IMR-90 (cell line): Measurements from ENCODE around the gene RBFOX2. TPM values are rescaled to one million over a fixed set of nuclear protein-coding genes. Genes with fewer than 3 reads are reported as not detected.

ENCODE experiments used
- ATAC-seq: fragments of 200-7000 bp; cut with Tn5 transposase; 2 replicates; pipeline ENCODE4 v1.9.1; 2020; ENCODE audit warnings: low read depth, mild to moderate bottlenecking, moderate library complexity
- BruUV-seq: library from RNA; stranded (reverse); fragments of 400-500 nt; replicated peaks from 2 replicates; lab custom pipeline; 2021; lab: Mats Ljungman, UMichigan
- CTCF ChIA-PET: fragments of 300-600 bp; formaldehyde crosslinking; extraction: SDS; loops from one replicate; lab custom pipeline; 2021; ENCODE audit warnings: antibody characterized with exemption; lab: Yijun Ruan, JAX
- POLR2A ChIA-PET: fragments of 300-600 bp; sonication (Branson Sonifier 250); formaldehyde crosslinking; loops from one replicate; lab custom pipeline; 2022; ENCODE audit warnings: antibody characterized with exemption; ENCODE audit not compliant: unreplicated experiment; lab: Charles Lee
- DNase-seq: peaks from one replicate; pipeline ENCODE4 v3.0.0; 2013
- H2AFZ ChIP-seq: replicated peaks from 2 replicates; pipeline ENCODE3; 2013; ENCODE audit warnings: low read length, mild to moderate bottlenecking; ENCODE audit not compliant: poor library complexity
- H2AK5ac ChIP-seq: 2 replicates; pipeline ENCODE4 v1.6.1; 2013; ENCODE audit warnings: low read depth, low read length, inconsistent platforms
- H2AK9ac ChIP-seq: replicated peaks from 2 replicates; pipeline ENCODE3; 2013; ENCODE audit warnings: mild to moderate bottlenecking, low read depth, low read length, moderate library complexity; ENCODE audit not compliant: poor library complexity
- H2BK120ac ChIP-seq: 2 replicates; pipeline ENCODE4 v1.6.1; 2013; ENCODE audit warnings: low read depth, low read length, inconsistent platforms
- H2BK15ac ChIP-seq: 3 replicates; pipeline ENCODE4 v1.6.1; 2013; ENCODE audit warnings: low read depth, low read length, inconsistent platforms
- H2BK20ac ChIP-seq: 2 replicates; pipeline ENCODE4 v1.6.1; 2013; ENCODE audit warnings: low read depth, mild to moderate bottlenecking, inconsistent platforms, low read length, moderate library complexity
- H2BK5ac ChIP-seq: 2 replicates; pipeline ENCODE4 v1.6.1; 2013; ENCODE audit warnings: mild to moderate bottlenecking, low read depth, low read length, inconsistent platforms; ENCODE audit not compliant: poor library complexity, severe bottlenecking
- H3K14ac ChIP-seq: replicated peaks from 2 replicates; pipeline ENCODE4 v1.6.1; 2013; ENCODE audit warnings: low read depth, low read length, inconsistent platforms
- H3K18ac ChIP-seq: 2 replicates; pipeline ENCODE4 v1.6.1; 2013; ENCODE audit warnings: low read depth, low read length, control low read depth
- H3K23ac ChIP-seq: 2 replicates; pipeline ENCODE4 v1.6.1; 2013; ENCODE audit warnings: low read depth, low read length, inconsistent platforms
- H3K27ac ChIP-seq: 2 replicates; pipeline ENCODE4 v1.5.1; 2013; ENCODE audit warnings: mild to moderate bottlenecking, control low read depth, low read length; ENCODE audit not compliant: insufficient read depth
- H3K27me3 ChIP-seq: 2 replicates; pipeline ENCODE4 v1.6.1; 2013; ENCODE audit warnings: low read length; ENCODE audit not compliant: control insufficient read depth, insufficient read depth
- H3K36me3 ChIP-seq: 2 replicates; pipeline ENCODE4 v1.6.1; 2013; ENCODE audit warnings: low read length, mixed read lengths; ENCODE audit not compliant: control insufficient read depth, insufficient read depth
- H3K4ac ChIP-seq: 2 replicates; pipeline ENCODE4 v1.6.1; 2013; ENCODE audit warnings: low read depth, low read length, inconsistent platforms
- H3K4me1 ChIP-seq: 2 replicates; pipeline ENCODE4 v1.6.1; 2013; ENCODE audit warnings: low read length, mixed read lengths; ENCODE audit not compliant: control insufficient read depth, insufficient read depth
- H3K4me2 ChIP-seq: 2 replicates; pipeline ENCODE4 v1.6.1; 2013; ENCODE audit warnings: low read depth, mild to moderate bottlenecking, control low read depth, low read length, moderate library complexity
- H3K4me3 ChIP-seq: 2 replicates; pipeline ENCODE4 v1.5.1; 2013; ENCODE audit warnings: low read depth, mild to moderate bottlenecking, control low read depth, low read length, moderate library complexity; ENCODE audit not compliant: insufficient read depth
- H3K56ac ChIP-seq: 2 replicates; pipeline ENCODE4 v1.6.1; 2013; ENCODE audit warnings: low read length, inconsistent platforms; ENCODE audit not compliant: insufficient read depth; ENCODE audit errors: extremely low read depth
- H3K79me1 ChIP-seq, 2 experiments: 2 replicates each; pipeline ENCODE4 v1.6.1; 2013; ENCODE audit warnings: low read length in 2 of 2, inconsistent platforms in 1 of 2, low read depth in 1 of 2
- H3K9ac ChIP-seq: 2 replicates; pipeline ENCODE4 v1.6.1; 2013; ENCODE audit warnings: low read depth, low read length, control low read depth
- H3K9me1 ChIP-seq: 2 replicates; pipeline ENCODE4 v1.6.1; 2013; ENCODE audit warnings: low read length, inconsistent platforms; ENCODE audit not compliant: insufficient read depth
- H3K9me3 ChIP-seq: 2 replicates; pipeline ENCODE4 v1.6.1; 2013; ENCODE audit warnings: low read length; ENCODE audit not compliant: control insufficient read depth, insufficient read depth
- H4K20me1 ChIP-seq: 2 replicates; pipeline ENCODE4 v1.6.1; 2013; ENCODE audit warnings: low read length, inconsistent platforms; ENCODE audit not compliant: insufficient read depth
- H4K5ac ChIP-seq: 2 replicates; pipeline ENCODE4 v1.6.1; 2013; ENCODE audit warnings: mild to moderate bottlenecking, low read depth, low read length, control low read depth
- H4K8ac ChIP-seq, 2 experiments: 2 replicates each; pipeline ENCODE4 v1.6.1; 2013; ENCODE audit warnings: low read depth in 2 of 2, low read length in 2 of 2, control low read depth in 1 of 2, inconsistent platforms in 1 of 2
- H4K91ac ChIP-seq: 2 replicates; pipeline ENCODE4 v1.6.1; 2013; ENCODE audit warnings: low read depth, low read length, inconsistent platforms; ENCODE audit not compliant: insufficient read depth
- CHD1 ChIP-seq: IDR thresholded peaks from 2 replicates; pipeline ENCODE4 v1.6.1; 2012; ENCODE audit warnings: low read depth, low read length, improper control_type of control experiment
- CTCF ChIP-seq: conservative IDR thresholded peaks from 2 replicates; pipeline ENCODE4 v1.5.1; 2012; ENCODE audit warnings: mild to moderate bottlenecking, low read depth, low read length, improper control_type of control experiment
- MAZ ChIP-seq: IDR thresholded peaks from 2 replicates; pipeline ENCODE4 v1.6.1; 2012; ENCODE audit warnings: low read depth, mild to moderate bottlenecking, low read length, improper control_type of control experiment, moderate library complexity, borderline replicate concordance
- MXI1 ChIP-seq: IDR thresholded peaks from 2 replicates; pipeline ENCODE4 v1.6.1; 2012; ENCODE audit warnings: low read depth, mild to moderate bottlenecking, low read length, moderate library complexity, borderline replicate concordance
- WGBS, 2 experiments: methylation state at CpG; one replicate each; pipeline versions ENCODE4 v1.1.5 to v1.1.7; 2013; ENCODE audit warnings: missing lambda C conversion rate in 2 of 2; ENCODE audit not compliant: insufficient read length in 1 of 2; ENCODE audit errors: extremely low coverage in 2 of 2; 5-methylcytosine and 5-hydroxymethylcytosine counted together
- dilution Hi-C: fragments of 300-500 bp; cut with HindIII; formaldehyde crosslinking; loops from one replicate; pipeline ENCODE4 v1.14.3; 2018; ENCODE audit warnings: low sequenced_read_pairs; ENCODE audit not compliant: unreplicated experiment
- in situ Hi-C: fragments of 300-500 bp; cut with MboI; formaldehyde crosslinking; loops from 3 replicates; pipeline ENCODE4 v1.14.3; 2019; ENCODE audit warnings: low sequenced_read_pairs, inconsistent platforms, mixed read lengths
- intact Hi-C: fragments of 100-400 bp; cut with micrococcal nuclease; formaldehyde crosslinking; loops from 2 replicates; pipeline ENCODE4 v1.10.0; 2022
- polyA plus RNA-seq, 3 experiments: library from polyadenylated mRNA; depleted of rRNA; stranded (reverse); fragments of >200 nt; gene quantifications; 2 replicates each; pipeline ENCODE4 v1.2.3, GENCODE V29; 2012; ENCODE audit warnings: low replicate concordance in 1 of 3
- total RNA-seq: library from RNA; depleted of rRNA; stranded (reverse); fragments of >200 nt; gene quantifications from 2 replicates; pipeline ENCODE4 v1.2.3, GENCODE V29; 2012

RBFOX2 gene
- total and polyA plus RNA-seq, 2 of the 4 experiments (the other 2 are of a cell fraction): 146 to 178 TPM

GRCh38 chr22:36075230-36075629, 46.6 kb upstream of the RBFOX2 start:
- Histone ChIP-seq H3K4me2 (no peak overlapping the region), H2AK5ac (no peak overlapping the region), H3K4me3 (no peak overlapping the region), H3K27ac (no peak overlapping the region), H3K14ac (no peak overlapping the region), H3K23ac (no peak overlapping the region), H2AK9ac (no peak overlapping the region), H3K56ac (no peak overlapping the region), H2BK15ac (no peak overlapping the region), H3K36me3 (no peaks in the 10 kb centered on the region), H2BK20ac (no peak overlapping the region), H2BK5ac (no peak overlapping the region), H3K9ac (no peak overlapping the region), H3K4me1 (no peaks in the 10 kb centered on the region), H3K4ac (no peak overlapping the region), H2BK120ac (no peak overlapping the region), H3K9me1 (no peaks in the 10 kb centered on the region), H3K18ac (no peak overlapping the region), H2AFZ (no peak overlapping the region), H3K27me3 (no peaks in the 10 kb centered on the region), H4K91ac (no peak overlapping the region), H3K9me3 (no peaks in the 10 kb centered on the region), H4K5ac (no peak overlapping the region), H4K8ac (no peak overlapping the region), H4K20me1 (no peaks in the 10 kb centered on the region), H3K79me1 (no peaks in the 10 kb centered on the region)
- DNase-seq: no peak
- intact Hi-C loops: no loop called here
- in situ Hi-C loops: no loop called here
- no TSS peak for BruUV-seq
- POLR2A ChIA-PET: no interaction called here
- WGBS, 2 experiments: 100% methylated on average over 2 of the region's 5 CpGs; no CpG with 5 or more reads in 1 of the 2 experiments
- TF ChIP-seq MXI1: no peak
- no peak for TF ChIP-seq CTCF
- no peak for TF ChIP-seq MAZ
- TF ChIP-seq CHD1: no peak
- CTCF ChIA-PET: interaction anchor here (1.1 kb wide), 1 partner anchor 9 kb away, joined by 6 read pairs; no protein-coding TSS in a partner anchor
- dilution Hi-C loops: no loop called here
- ATAC-seq: no peak
